Posterior vena cava (tissue), 2 donors: ENCODE results near the gene GOLM1. TPM values are rescaled to one million over a fixed set of nuclear protein-coding genes. Genes with fewer than 3 reads are reported as not detected.
"Not testable (repeated sequence)": the region's sequence is repeated elsewhere in the genome, so short reads cannot be mapped to it uniquely, and the experiment has no call there.

Experiments used
- DNase-seq: peaks from one replicate; pipeline ENCODE4 v3.0.0-alpha.2; 2020; ENCODE audit warnings: low spot score
- intact Hi-C, 2 donors: fragments of 100-400 bp; cut with DNase I; formaldehyde crosslinking; loops; one replicate each; pipeline versions ENCODE4 v1.14.1 to v1.14.2; 2022 to 2023
- total RNA-seq, 2 donors: library from RNA; stranded (reverse); fragmentation: NEBNext Ultra II Directional; extraction: Animal tissue kit (Norgen Biotek cat#: 25700); gene quantifications; one replicate each; pipeline ENCODE4 v1.2.1, GENCODE V29; 2021
- donor health status: DM: yes; HTN: yes; CAD: no.
- donor health status: DM: yes; HTN: yes; CAD: no.

The GOLM1 gene
- total RNA-seq, 2 donors from 2014 or later: 19.6 to 22.4 TPM

GRCh38 chr9:86052556-86053468, 46.5 kb downstream of the GOLM1 start:
- no peak for DNase-seq
- intact Hi-C loops: no loop called here

GRCh38 chr9:86048018-86048742, 51.2 kb downstream of the GOLM1 start:
- intact Hi-C loops, DNase-seq: not testable (repeated sequence)

GRCh38 chr9:86047361-86047760, 52.0 kb downstream of the GOLM1 start:
- intact Hi-C loops: no loop called here
- DNase-seq: no peak

- DNase-seq: no peak
- intact Hi-C loops: no loop called here
Measured at GRCh38 chr9:86046930-86047341, 52.4 kb downstream of the GOLM1 start.

- intact Hi-C loops: no loop called here
- no peak for DNase-seq
Measured at GRCh38 chr9:86046071-86046636, 53.2 kb downstream of the GOLM1 start.

- intact Hi-C loops: no loop called here
- no peak for DNase-seq
Measured at GRCh38 chr9:86045654-86046053, 53.7 kb downstream of the GOLM1 start.

GRCh38 chr9:86043999-86044398, 55.4 kb downstream of the GOLM1 start:
- DNase-seq: no peak
- intact Hi-C loops: no loop called here

GRCh38 chr9:86043586-86043985, 55.8 kb downstream of the GOLM1 start:
- intact Hi-C loops: no loop called here
- DNase-seq: no peak

GRCh38 chr9:86042199-86042978, 57.0 kb downstream of the GOLM1 start:
- DNase-seq: no peak
- intact Hi-C loops: no loop called here

- intact Hi-C loops: no loop called here
- no peak for DNase-seq
Measured at GRCh38 chr9:86041311-86041741, 58.0 kb downstream of the GOLM1 start.

GRCh38 chr9:86040861-86041155, 58.5 kb downstream of the GOLM1 start:
- intact Hi-C loops: no loop called here
- no peak for DNase-seq

- intact Hi-C loops: no loop called here
- no peak for DNase-seq
Measured at GRCh38 chr9:86039991-86040860, 59.1 kb downstream of the GOLM1 start.

GRCh38 chr9:86036555-86036954, 62.8 kb downstream of the GOLM1 start:
- intact Hi-C loops: no loop called here
- DNase-seq: no peak

- intact Hi-C loops: no loop called here
Measured at GRCh38 chr9:86035827-86036440, 63.4 kb downstream of the GOLM1 start.

GRCh38 chr9:86034863-86035734, 64.3 kb downstream of the GOLM1 start:
- intact Hi-C loops: no loop called here
- DNase-seq: no peak

More at GRCh38 chr9:86035827-86036440, 63.4 kb downstream of the GOLM1 start:
- DNase-seq: no peak

- intact Hi-C loops: loop anchor here in 1 of 2 donors (2.0 kb wide), 1 partner anchor 67 kb away; no protein-coding TSS in a partner anchor
- no peak for DNase-seq
Measured at GRCh38 chr9:86027767-86028166, 71.6 kb downstream of the GOLM1 start.

- DNase-seq: no peak
- intact Hi-C loops: no loop called here
Measured at GRCh38 chr9:86022687-86023266, 76.6 kb downstream of the GOLM1 start.
